ENCODE data around the gene KLC1.

Gene KLC1

DNA sequence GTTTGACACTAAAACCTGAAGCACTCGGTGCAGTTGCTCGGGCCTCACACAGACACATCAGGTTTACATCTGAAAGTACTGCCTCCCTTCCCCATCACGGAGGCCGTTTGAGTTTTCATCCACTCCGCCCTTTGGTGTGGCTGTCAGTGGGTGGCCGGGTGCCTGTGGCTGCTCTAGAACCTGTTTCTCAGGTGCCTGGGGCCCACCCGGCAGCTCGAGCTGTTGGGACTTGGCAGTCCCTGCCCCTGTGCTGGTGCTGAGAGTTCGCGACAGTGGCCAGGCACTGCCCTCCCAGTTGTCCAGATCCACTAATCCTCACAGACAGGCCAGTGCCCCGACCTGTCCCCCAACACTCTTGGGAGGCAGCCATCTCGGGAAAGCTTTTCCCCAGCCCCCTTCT, 63.9 kb downstream of the KLC1 start:
- no peak for DNase-seq

GRCh38 chr14:103693515-103693914, 64.5 kb downstream of the KLC1 start:
- DNase-seq = no peak

DNA sequence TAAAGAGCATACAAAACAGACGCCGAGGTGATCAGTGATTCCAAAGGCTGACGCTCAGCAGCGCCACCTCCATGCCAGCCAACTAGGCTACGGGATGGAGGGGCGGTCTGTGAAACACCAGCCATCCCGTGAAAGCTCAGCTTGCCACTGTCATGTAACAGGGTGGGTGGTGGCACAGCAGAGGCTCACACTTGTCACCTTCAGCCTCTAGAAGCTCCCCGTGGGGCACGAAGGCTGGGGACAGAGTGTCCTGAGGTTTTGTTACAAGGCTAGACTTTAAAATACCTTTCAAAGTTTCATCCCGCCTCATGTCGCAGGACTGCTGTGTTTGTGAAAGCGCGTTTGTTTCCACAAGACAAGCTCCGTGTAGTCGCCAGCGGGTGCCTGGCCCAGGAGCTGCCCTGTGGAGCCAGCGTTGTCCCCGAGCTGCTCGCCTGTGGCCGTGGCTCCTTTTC, 65.6 kb downstream of the KLC1 start:
- no peak for DNase-seq

DNA sequence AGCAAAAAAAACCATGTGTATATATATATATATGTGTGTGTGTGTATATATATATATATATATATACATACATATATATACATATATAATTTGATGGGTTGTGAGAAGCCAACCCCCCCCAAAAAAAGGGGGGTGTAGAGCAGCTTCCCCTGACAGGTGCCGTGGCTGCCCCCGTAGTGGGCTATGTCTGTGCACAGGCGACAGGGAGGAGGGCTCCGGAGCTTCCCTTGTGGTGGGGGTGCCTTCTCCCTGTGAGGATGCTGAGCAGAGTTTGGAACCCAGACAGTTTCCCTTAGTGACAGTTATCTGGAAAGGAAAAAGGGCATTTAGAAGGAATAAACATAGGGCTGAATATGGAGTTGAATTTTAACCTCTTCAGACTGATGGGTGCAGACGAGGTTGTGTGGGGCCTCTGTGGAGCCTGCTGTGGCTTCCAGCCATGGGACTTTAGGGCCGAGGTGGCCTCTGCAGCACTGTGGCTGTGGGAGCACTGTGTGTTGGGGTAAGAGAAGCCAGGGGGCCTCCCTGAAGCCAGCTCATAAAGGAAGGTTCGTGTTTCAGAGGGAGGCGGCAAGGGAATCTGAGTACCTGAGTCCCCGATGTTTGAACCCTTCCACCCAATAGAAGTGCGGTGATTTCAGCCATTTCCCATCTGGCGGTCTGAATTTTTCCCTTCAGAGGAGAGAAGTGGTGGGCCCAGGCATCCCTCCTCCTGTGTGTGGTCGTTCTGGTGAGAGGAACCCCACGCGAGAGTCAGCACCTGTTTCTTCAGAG, 66.5 kb downstream of the KLC1 start:
- no peak for DNase-seq

- no peak for DNase-seq
These were observed 67.0 kb downstream of the KLC1 start for GRCh38 chr14:103696070-103696402.

DNA sequence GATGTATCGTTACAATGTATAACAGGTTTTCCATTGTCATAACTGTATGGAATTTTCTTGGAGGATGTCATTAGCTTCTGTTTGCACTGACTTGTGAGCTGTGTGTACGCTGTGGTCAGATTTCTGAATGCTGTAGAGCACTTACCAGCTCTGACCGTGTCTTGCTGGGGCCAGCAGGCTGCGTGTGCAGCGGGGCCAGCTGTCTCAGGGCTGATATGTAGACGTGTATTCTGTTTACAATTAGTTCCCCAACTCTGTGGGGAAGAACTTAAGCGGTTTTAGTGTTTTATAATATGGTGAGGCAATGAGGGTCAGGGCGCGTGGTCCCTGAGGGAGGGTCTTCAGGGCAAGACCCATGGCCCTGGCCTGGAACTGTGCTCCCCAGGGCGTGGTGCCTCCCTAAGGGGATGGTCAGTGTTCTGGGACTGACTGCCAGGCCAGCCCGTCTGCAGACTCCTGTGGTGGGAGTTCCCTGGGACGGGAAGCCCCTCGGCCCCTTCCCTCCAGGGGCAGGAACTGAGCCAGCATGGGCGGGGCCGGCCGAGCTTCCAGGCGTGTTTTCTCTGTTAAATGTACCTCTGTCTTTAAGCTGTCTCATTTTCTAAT, 67.6 kb downstream of the KLC1 start:
- DNase-seq = peak; percentile 15

DNA sequence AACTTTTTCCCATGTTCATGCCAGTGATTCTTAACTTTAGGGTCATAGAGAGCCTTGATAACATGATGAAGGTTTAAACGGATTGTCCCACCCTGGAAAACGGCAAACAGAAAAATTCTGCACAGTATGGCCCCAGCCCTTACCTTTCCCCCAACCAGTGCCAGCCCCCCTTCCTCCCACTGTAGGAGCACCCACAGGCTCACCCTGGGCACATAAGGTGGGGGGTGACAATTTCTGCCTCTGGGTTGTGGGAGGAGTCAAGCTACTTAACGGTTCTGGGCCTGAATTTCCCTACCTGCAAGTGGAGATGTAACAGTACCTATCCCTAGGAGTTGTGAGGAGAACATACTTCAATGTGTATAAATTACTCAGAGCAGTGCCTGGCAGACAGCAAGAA, 68.2 kb downstream of the KLC1 start:
- DNase-seq = no peak

- DNase-seq = no peak
These were observed 68.8 kb downstream of the KLC1 start for GRCh38 chr14:103697603-103698379.

DNA sequence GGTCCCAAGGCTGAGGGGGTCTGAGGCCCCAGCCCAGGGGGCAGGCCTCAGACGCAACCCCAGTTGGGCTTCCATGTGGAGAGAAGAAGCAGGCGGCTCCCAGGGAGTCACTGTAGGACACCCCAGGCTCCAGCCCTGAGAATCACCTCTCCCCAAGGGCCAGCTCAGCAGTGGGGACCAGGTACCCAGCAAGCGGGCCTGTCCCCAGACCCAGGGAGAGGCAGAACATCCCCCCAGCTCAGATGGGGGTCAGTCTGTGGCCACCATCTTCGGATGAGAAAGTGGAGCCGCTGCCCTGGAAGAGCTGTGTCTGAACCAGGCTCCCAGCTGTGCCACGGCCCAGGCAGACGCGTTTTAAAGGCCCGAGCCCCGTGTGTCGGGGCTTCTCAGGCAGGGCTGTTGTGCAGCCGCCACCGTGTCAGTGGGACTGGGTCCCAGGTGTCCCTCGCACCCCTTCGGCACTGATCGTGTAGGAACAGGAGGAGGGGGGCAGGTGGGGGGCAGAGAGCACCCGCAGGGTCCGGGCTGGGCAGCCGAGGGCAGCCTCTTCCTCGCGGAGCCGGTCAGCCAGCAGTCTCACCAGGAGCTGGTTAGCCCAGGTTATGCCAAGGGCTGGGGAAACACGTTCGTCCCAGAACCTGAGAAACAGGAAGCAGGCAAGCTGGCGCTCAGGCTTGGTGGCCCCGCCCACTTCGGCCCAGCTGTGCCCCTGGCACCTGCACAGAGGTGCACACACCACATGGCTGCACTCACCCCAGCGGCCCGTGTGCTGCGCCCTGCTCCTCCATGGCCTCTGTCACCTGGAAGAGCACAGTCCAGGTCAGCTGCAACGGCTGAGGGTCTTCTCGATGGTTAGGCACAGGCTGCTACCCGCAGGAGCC, 69.6 kb downstream of the KLC1 start:
- no peak for DNase-seq

- DNase-seq = no peak
These were observed 70.2 kb downstream of the KLC1 start for GRCh38 chr14:103699261-103699661.

GRCh38 chr14:103699901-103700752, 71.1 kb downstream of the KLC1 start:
- no peak for DNase-seq

DNA sequence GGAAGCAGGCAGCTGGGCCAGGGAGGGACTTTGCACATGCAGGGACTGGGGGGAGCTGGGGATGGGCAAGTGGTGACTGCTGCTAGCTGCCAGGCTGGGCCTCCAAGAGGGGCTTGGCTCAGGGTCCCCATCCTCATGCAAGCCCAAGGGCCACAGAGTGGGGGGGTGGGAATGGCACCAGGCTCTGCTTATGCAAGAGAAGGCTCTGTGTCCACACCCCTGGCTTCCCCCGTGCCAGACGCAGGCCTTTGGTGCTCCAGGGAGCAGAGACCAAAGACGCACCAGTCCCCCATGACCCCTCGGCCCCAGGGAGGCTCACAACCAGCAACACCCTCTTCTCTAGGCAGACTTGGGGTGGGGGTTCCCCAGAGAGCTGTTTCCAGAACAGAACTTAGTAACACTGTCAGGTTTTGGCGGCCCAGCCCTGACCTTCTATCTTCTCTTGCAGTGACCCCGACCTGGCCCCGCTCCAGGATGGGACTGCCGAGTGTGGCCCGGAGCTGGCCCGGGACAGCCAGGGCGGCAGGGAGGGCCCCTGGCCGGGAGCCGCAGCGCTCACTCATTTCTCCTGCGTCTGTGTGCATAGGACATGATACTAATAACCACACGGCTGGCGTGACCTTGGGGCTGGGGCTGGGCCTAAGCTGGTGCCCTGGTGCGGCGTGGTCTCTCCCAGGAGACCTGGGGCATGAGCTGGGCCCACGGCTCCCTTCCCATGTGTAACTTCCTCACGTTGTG, 71.9 kb downstream of the KLC1 start:
- no peak for DNase-seq

GRCh38 chr14:103702095-103702494, 73.1 kb downstream of the KLC1 start:
- DNase-seq = no peak

GRCh38 chr14:103702497-103703432, 73.8 kb downstream of the KLC1 start:
- no peak for DNase-seq

GRCh38 chr14:103703433-103704385, 74.7 kb downstream of the KLC1 start:
- no peak for DNase-seq

DNA sequence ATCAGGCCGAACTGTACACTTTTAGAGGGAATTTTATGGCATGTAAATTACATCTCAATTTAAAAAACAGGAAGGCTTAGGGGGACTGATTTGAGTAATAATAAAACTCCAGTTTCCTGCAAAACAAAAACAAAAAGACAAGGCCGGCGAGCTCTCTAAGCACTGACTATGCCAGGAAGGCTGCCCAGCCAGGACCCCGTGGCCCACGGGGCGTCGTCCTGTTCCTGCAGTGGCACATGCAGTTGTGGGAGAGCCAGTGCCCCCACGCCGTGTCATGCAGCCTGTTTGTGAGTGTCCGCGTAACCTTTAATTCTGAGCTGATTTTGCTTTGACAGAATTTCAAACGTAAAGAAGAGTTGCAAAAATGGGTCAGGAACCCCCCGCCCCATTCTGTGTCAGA, 75.7 kb downstream of the KLC1 start:
- DNase-seq = no peak

- no peak for DNase-seq
These were observed 76.1 kb downstream of the KLC1 start for GRCh38 chr14:103705118-103705503.

- no peak for DNase-seq
These were observed 76.7 kb downstream of the KLC1 start for GRCh38 chr14:103705504-103706284.
